Stimulated activated CD4-positive, alpha-beta T cell treated with anti-CD3 and anti-CD28 coated beads, Interleukin-12 subunit alpha, Interleukin-12 subunit beta, amount 100 ng/mL, for 4 hours (primary cell): ENCODE measurements around the gene NPC2.
A peak's percentile ranks its signal among the peaks of the same experiment; 100 is the strongest.

Source experiments
- DNase-seq: peaks from one replicate; pipeline ENCODE4 v3.0.0-alpha.2; 2020

NPC2 gene

DNA sequence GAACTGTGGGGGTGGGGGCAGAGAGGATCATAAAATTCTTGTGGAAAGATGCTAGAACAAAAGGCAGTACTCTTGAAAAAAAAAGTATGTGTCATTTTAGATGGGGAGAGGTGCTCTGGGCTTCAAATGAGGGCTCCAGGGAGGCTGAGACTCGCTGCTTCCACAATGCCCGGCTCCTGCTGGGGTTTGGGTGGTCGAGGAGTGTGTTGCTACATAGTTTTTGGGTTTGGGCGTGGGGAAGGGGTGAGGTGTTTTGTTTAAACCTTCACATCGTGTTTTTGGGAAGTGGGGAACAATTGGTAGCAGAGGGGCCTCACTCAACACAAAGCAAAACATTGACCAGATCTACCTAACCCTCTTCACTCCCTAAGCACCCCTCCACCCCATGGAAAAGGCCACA lies 8.6 kb upstream of the NPC2 start:
- no peak for DNase-seq

DNA sequence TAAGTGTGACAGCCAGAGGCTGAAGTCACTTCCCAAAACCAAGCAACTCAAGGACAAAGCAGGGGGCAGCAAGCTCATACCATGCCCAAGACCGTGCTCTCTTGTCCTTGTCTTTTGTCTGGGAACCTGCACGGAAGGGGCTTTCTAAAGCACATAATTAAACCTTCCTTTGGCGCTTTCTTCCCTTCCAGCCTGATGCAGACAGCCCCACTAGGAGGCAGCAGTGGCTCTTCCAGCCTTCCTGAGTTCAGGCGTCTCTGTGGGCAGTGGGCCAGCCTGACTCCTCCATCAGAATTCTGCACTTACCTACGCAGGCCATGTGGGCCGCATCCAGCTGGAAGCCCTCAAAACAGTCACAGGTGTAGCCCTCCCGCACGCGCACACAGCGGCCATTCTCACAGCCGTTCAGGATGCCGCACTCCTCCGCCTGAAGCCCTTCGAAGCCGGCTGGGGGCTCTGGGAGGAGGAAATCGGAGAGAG lies 8.1 kb upstream of the NPC2 start:
- no peak for DNase-seq

DNA sequence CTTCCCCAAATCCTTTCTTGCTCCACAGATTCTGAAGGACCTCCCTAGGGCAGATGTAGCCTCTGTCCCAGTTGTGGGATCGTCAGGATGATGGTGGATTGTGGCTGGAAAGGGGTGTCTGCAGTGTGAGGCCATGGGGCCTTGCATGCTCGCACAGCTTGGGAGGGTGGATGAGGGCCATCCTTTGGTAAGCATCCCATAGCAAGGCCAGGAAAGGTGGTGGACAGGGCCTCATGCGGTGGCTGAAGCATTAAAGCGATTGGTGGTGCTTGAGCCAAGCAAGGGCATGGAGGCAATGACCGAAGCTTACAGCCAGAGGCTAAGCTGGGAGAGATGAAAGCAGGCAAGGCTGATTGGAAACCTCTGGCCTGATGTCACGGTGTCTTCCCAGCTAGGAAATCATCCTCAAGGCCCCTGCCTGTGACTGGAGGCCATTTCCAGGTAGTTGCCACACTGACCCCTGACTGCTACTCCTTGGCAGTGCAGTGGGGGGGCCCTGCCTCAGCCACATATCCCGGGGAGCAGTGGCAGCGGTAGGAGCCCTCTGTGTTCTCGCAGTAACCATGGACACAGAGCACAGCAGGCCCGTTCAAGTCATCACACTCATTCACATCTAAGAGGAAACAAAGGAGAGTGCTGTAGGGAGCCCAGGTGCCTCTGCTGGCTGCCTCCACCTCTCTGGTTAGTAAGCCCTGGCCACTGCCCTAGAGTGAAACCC lies 7.5 kb upstream of the NPC2 start:
- no peak for DNase-seq

DNA sequence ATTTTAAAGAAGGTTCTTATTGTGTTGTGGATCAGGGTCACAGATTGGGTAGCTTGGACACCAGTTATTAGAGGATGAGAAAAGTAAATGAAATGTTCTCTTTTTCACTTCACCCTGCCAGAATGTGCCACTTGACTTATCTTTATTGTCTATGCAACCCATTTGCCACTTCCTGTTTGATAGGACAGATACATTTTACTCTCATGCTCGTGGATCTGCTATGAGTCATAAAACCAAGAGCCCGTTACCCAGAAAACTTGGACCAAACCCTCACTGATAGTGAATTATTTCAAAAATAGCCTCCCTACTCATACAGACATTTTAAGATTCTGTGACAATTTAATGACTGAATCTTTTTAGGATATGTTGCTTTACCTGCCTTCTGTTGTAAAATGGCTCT lies 2.3 kb upstream of the NPC2 start:
- DNase-seq = no peak

DNA sequence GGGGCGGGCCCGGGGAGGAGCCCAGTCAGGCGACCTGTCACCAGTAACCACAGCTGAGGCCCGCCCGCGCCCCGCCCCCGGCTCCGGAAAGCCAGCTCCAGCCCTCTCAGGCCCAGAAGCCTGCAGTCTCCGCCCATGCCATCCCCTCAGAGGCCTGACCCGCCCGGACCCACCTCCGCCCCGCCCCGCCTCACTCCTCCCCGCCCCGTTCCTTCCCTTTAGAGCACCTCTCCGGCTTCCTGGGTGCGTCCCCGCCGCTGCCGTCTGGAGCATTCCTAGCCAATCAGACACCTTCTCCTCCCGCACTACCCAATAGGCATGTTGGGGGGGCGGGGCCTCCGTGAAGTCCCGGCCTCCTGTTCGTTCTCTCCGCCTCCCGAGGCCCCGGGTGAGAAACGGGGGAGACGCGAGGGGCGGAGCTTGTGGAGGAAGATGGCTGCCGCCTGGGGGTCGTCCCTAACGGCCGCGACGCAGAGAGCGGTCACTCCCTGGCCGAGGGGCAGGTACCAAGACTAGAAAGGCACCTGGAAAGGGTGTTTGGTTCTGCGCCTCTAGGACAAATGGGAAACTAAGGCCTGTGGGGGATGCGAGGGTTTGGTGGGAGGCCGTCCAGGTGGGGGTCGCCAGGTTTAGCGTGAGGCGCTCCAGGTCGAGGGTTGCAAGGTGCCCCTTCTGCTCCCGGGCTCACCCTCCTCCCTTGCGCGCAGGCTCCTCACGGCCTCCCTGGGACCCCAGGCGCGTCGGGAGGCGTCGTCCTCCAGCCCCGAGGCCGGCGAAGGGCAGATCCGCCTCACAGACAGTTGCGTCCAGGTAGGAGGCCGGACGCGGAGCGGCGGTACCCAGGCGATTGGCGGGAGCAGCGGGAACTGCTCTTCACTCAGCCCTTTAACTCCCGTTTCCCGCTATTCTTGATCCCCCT lies 497 bp upstream of the NPC2 start, which contains the start of gene ISCA2:
ISCA2 (plus strand) TSS at position 423 of the 919 bp plus-strand sequence; CDS start at position 433, 10 bp downstream.
- peak; percentile 100 for DNase-seq

DNA sequence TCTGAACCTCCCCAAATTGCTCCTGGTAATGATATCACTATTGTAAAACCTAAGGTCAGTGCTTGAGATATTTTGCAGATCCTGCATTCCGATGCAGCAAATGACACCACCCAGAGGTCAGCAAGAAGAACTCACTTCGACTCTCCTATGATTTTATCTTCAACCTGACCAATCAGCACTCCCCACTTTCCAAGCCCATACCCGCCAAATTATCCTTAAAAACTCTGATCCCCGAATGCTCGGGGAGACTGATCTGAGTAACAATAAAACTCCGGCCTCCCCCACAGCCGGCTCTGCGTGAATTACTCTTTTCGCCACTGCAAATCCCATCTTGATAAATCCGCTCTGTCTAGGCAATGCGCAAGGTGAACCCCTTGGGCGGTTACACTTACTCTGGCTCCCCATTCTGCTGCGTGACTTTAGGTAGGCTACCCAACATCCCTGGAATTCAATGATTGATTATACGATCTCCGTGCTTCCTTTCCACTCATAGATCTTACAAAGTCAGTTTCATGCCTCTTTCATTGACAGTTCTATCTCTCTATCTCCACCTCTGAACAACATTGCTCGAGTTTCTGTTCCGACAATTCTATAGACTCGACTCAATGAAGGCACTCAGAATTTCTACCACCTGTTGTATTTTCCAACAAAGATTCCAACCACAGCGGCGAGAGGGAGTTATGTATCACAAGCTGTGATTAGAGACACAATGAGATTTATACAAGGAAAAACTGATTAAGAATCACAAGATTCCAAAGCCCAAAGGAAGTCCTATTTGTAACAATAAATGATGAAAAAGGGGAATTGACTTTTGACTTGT lies 939 bp downstream of the NPC2 start:
- DNase-seq = no peak

DNA sequence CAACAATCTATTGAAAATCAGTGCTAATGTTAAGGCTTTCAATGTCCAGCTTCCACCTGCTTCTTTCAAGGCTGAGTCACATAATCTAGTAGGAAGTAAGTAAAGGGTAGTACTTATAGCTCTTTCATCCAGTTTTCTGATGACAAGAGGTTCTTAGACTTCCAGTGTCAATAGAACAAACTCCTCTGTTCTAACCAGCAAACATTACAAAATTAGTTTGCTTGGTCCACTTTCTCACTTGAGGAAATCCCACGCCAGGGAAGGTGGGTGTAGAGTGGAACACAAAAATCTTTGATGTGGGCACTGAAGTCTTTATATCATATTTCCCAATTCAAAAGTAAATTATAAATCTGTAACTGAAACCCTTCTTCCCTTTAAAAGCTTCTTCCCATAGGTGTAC lies 2.6 kb downstream of the NPC2 start:
- no peak for DNase-seq

DNA sequence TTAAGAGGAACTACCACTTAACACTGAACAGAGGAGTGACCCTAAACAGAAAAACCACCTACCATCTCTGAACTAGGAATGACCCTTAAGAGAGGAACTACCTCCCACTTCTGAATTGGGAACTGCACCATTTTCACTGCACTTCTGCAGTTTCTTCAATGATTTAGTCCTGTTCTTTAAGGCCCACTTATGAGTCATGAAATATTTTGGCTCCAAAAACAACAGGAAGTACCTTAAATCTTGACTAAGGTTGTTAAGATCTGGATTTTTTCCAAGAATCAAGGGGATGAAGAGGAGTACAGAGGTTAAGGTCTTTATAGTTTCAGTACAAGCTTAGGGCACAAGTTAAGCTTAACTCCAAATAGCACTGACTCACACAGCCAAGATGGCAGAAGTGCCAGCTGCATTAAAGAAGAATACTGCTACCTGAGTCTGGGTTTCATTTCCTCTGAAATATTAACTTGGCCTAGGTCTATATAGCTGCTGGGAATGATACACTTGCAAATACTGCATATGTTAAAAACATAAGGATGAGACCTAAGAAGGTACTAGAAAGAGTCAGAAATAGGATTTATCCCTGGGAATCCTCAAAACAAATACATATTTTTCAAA lies 4.2 kb downstream of the NPC2 start:
- DNase-seq = no peak

DNA sequence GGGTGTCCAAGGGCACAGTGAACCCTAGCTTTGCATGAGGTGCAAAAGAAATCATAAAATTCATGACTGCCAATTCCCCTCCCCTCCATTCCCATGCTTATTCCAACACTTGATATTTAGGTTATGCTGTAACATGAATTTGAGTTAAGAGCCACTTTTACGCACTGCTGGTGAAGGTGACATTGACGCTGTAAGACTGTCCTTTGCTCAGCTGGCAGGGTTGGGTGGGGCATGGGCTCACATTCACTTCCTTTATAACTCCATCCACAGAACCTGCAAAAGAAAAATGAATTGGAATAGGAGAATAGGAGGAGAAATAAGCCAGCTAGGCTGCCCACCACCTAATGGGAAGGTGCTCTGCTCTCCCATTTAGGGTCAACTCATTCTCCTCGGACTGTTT lies 6.9 kb downstream of the NPC2 start:
- DNase-seq = no peak

DNA sequence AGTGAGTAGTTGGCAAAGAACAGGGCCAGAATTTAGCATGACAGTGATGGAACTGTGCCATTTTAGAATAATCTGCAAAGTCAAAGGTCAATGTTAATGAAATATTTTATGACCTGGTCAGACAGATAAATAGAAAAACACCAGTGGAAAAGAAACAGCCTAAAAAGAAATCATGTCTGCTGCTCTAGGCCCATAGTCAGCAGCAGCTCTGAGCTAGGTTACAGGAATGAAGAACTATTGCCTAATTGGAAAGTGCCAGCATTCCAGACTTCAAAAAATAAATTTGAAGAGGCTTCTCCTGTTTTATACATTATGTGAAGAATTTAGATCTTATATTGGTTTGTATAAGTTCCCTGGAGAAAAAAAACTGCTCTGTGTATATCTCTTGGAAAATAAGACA lies 9.8 kb downstream of the NPC2 start:
- DNase-seq = no peak

DNA sequence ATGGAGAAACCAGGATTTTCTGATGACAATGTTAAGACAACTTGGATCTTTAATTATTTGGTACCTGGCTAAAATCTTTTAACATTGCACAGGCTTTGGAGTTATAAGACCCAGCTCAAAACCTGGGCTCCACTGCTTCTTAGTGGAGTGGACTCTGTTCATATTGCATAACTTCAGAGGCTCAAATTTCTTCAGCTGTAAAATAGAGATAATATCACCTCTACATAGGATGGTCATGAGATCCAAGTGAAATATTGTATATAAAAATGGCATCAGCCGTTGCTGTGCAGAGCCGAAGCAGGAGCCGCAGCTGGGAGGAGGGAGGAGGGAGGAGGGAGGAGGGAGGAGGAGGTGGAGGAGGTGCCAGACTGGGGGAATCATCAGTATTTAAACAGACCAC lies 10.5 kb downstream of the NPC2 start:
- no peak for DNase-seq

DNA sequence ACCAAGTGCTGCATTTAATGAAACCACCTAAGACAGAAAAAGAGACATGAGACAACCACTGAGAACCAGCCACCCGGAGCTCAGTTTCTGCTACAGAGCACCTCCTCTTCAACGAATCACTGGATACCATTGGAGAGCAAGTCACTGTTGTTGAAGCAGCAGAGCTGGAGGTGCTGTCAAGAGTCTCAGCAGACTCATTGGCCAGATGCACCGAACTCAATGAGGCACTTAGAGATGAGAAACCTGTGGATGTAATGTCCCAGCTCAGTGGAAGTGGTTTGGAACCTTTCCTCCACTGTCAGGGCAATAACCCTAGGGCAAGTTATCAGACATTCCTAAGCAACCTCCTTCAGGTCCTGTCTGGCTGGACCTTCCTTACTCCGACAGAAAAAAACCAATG lies 13.1 kb downstream of the NPC2 start:
- no peak for DNase-seq

DNA sequence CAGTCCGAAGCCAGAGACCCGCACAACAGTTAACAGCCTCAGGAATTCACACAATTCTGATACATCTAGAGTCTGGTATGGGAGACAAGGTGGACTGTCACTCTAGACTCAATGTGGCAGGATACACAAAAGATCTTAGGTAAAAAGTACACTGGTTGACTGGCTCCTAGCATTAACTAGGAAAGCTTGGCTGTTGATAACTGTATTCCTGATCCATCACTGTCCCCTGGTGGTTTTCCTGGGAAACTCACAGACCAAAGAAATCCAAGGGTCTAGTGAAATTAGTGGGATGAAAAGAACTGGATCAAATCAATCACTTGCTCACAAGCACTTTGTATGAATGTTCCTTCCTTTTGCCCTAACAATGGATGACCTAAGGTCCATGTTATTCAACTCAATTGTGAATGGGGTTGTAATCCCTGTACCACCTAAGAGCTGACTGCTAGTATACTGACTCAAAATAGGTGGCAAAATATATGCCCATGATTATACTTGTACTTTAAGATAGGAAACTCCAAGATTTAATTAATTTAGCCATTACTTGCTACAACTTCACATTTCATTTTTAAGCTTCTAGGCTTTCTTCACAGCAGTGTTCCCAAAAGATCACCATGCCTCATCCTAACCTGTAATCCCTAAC lies 14.0 kb downstream of the NPC2 start:
- DNase-seq = no peak

DNA sequence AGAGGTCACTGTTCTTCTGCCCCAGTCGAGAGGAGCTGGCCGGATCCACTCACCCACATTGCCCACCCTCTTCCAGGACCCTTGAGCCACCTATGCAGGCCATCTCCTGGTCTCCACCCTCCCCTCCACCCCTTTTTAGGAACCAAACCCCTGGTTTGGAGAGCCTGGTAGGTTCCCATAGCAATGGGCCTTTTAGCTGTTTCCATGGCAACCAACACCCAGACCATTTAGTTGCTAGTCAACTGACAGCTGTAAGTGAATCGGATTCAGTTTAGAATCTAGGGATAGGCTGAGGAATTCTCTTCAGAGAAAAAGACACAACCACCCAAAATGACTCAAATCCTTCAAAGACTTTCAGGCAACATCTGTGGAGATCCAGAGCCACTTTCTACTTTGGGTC lies 16.5 kb downstream of the NPC2 start:
- DNase-seq = no peak

DNA sequence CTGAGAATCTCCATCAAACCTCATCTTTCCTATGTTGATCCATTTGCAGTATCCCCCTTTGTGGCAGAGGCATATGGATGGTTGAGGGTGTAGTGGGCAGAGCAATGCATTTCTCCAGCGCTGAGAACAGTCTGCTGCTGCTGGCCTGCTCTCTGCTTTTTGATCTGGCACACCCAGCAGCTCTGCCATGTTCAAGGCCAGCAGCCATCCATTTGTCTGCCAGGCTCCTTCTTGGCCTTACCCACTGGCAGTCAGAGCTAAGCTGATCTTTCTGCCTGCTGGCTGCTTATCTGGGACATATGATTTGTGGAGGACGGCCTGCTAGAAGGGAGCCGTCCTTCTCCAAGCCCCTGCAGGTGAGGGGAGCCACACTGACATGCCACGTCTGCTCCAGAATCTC lies 17.0 kb downstream of the NPC2 start:
- no peak for DNase-seq

DNA sequence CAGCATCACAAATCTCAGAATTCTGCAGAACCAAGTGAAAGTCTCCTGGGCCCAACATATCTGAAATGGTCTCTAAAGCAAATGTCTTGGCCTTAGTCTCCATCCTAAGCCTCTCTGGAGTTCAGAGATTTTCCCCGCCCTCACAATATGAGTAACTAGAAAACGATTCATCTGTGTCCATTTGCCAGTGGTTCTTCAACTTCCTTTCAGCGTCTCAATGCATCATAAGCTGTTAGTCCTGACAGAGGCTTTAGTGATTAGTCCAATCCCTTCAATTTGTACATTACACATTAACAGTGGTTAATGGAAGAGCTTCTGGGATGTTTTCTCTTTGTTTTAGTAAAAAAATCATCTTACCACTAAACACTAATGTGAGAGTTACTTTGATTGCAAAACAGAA lies 17.4 kb downstream of the NPC2 start:
- no peak for DNase-seq

DNA sequence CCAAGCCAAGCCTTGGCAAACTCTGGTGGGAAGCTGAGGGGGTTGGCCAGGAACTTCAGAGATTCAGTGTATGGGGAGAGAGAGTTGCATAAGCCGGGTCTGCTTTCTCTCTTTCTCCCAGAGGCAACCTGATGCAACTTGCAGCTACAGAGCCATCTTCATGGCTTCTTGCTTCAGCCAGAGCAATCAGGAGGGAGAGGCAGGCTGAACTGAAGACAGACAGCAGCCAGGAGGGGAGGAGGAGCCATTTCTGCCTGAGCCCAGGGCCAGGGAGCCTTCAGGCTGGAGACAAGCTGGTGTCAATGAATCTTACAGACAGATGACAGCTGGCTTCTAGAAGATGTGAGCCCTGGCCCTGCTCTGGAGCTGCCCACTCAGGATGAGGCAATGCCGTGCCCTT lies 18.7 kb downstream of the NPC2 start:
- no peak for DNase-seq

DNA sequence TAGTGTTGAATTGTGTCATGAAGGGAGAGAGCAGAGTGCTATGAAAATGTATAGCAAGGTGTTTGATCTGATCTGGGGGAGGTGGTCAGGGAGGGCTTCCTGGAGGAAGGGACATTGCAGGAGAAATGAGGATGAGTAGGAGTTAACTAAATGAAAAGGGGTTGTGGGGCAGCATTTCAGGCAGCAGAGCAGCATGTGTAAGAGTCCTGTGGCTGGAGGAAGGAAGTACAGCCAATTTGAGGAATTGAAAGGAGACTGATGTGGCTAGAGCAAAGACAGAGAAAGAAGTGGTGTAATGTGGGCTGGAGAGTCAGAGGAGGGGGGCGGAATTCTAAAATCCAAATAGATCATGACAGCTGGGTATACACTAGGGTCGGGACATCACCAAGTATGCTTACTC lies 20.5 kb downstream of the NPC2 start:
- DNase-seq = no peak

DNA sequence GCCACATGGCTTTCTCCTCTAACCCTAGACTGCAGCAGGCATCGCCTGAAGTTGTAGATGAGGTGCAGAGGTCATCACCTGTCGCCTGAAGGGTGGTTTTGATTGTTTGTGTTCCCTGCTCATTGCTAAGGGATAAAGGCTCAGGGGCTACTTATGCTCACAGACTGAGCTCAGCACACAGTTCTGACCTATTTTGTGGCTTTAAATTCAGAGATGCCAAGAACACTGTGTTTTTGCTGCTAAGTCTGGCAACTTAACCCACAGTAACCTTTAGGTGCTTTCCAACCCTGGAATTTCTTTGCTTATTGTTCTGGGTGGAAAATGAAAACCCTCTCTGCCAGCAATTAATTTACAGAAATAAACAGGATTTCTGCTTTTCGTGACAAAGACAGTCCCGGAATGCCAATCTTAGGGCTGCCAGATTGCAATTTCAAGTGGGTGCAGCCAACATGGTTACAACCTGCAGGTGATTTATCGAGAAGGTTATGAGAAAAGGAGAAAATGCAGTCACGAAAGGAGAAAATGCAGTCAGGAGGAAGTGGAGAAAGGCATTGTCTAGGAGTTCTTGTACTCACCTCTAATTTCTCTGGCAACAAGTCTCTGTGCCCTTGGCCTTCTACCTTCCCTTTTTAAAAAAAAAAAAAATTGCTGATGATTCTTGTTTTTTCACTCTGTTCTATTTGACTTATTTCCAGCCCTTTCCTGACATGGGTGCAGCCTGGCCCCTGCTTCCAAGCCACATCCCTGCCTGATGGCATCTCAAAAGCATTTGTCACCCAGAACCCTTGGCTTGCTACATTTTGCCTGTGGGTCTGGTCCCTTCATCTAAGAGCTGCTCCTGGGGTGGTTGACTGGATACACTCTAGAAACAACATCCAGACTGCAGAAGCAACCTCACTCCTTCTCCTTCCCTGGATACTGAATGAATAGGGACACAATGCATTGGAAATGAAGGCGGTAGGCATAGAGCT lies 23.3 kb downstream of the NPC2 start:
- no peak for DNase-seq

DNA sequence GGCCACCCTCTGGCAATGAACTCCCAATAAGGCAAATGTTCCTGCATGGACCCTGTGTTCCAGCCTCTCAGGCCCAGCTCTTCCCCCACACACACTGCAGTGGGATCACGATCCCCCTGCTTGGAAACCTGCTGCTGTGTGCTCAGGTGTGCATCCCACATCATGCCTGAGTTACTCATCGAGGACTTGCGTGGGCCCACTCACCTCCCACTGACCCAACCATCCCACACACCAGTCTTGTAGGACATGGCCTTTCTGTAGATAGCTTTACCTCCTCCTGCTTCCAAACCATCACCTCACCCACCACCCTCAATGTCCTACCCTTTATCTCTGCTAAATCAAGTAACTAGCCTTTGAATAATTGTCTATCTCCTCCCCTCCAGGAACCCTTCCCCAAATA lies 24.6 kb downstream of the NPC2 start:
- DNase-seq = no peak

DNA sequence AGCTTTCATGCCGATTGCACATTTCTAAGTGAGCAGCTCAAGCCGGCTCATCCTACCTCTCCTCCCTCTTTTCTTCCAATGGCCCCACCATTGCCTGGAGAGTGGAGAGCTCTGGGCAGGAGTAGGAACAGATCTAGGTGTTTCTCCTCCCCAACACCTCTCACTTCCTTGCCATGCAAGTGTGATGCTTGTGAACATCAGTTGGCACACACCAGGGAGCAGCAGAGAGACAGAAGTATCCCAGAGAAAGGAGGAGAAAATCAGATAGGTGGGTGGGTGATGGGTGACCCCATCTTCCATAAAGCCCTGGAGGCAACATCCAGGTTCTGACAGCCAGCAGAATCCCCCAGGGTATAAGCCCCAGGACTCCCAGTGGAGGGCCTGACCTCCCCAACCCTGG lies 27.8 kb downstream of the NPC2 start:
- no peak for DNase-seq
